ENCODE measurements around the gene MEA1. TPM values are rescaled to one million over a fixed set of nuclear protein-coding genes. Genes with fewer than 3 reads are reported as not detected.

MEA1 gene
- total RNA-seq, 1 donor from 2014 or later = 54.2 TPM

- peaks cover 27% of the 10 kb centered on the region for H3K4me1 Mint-ChIP-seq (ENCODE audit: low read depth, unreplicated experiment)
- Histone ChIP-seq H3K27me3 (ENCODE audit: insufficient read depth, low read length) (no peaks in the 10 kb centered on the region), H3K79me2 (ENCODE audit: insufficient read depth, low read length) (peaks cover 53% of the 10 kb centered on the region), H2AFZ (ENCODE audit: low read depth, low read length) (no peak overlapping the region), H3K9ac (ENCODE audit: low read length) (no peak overlapping the region), H3K27ac (ENCODE audit: low read depth, low read length) (no peak overlapping the region), H4K20me1 (ENCODE audit: insufficient read depth, low read length) (peaks cover 61% of the 10 kb centered on the region), H3K4me3 (ENCODE audit: insufficient read depth, low read depth, low read length) (no peak overlapping the region), H3K36me3 (ENCODE audit: insufficient read depth, low read length) (peaks cover 10% of the 10 kb centered on the region), H3K4me1 (ENCODE audit: insufficient read depth, low read length) (peaks cover 21% of the 10 kb centered on the region), H3K9me3 (ENCODE audit: insufficient read depth, low read depth, low read length) (no peaks in the 10 kb centered on the region), H3K4me2 (ENCODE audit: low read length) (no peak overlapping the region)
- no peak overlapping the region for H3K4me3 Mint-ChIP-seq (ENCODE audit: unreplicated experiment)
- peaks cover 13% of the 10 kb centered on the region for H3K36me3 Mint-ChIP-seq (ENCODE audit: low read depth, unreplicated experiment)
- no peaks in the 10 kb centered on the region for H3K27me3 Mint-ChIP-seq (ENCODE audit: low read depth, unreplicated experiment)
- DNase-seq (ENCODE audit: low read depth) (peak; percentile 12), FAIRE-seq (no peak)
- no peak overlapping the region for H3K27ac Mint-ChIP-seq (ENCODE audit: unreplicated experiment)
- TF ChIP-seq EZH2 (IDR thresholded peaks at IDR 0.05; ENCODE audit: insufficient read depth, low read length) = no peak
- TF ChIP-seq CTCF (IDR thresholded peaks at IDR 0.05; ENCODE audit: insufficient read depth, low read depth, low read length) = no peak
- no peaks in the 10 kb centered on the region for H3K9me3 Mint-ChIP-seq (ENCODE audit: unreplicated experiment)
Measured at GRCh38 chr6:42988486-42989020, 25.2 kb downstream of the MEA1 start.

- peaks cover 9% of the 10 kb centered on the region for H3K36me3 ChIP-seq (ENCODE audit: insufficient read depth, low read length)
- DNase-seq (ENCODE audit: low read depth) = no peak
- TF ChIP-seq CTCF (IDR thresholded peaks at IDR 0.05; ENCODE audit: insufficient read depth, low read depth, low read length) (no peak), EZH2 (IDR thresholded peaks at IDR 0.05; ENCODE audit: insufficient read depth, low read length) (no peak)
- no peaks in the 10 kb centered on the region for H3K27me3 Mint-ChIP-seq (ENCODE audit: low read depth, unreplicated experiment)
- no peaks in the 10 kb centered on the region for H3K27me3 ChIP-seq (ENCODE audit: insufficient read depth, low read length)
- no peak overlapping the region for H2AFZ ChIP-seq (ENCODE audit: low read depth, low read length)
- H3K4me2 ChIP-seq (ENCODE audit: low read length) = peak overlapping the region; percentile 97
- H3K4me1 Mint-ChIP-seq (ENCODE audit: low read depth, unreplicated experiment) = peaks cover 24% of the 10 kb centered on the region
- peaks cover 10% of the 10 kb centered on the region for H3K36me3 Mint-ChIP-seq (ENCODE audit: low read depth, unreplicated experiment)
- H3K79me2 ChIP-seq (ENCODE audit: insufficient read depth, low read length) = peaks cover 50% of the 10 kb centered on the region
- H3K9me3 ChIP-seq (ENCODE audit: insufficient read depth, low read depth, low read length) = no peaks in the 10 kb centered on the region
- no peaks in the 10 kb centered on the region for H3K9me3 Mint-ChIP-seq (ENCODE audit: unreplicated experiment)
- H3K27ac Mint-ChIP-seq (ENCODE audit: unreplicated experiment) = no peak overlapping the region
- peaks cover 58% of the 10 kb centered on the region for H4K20me1 ChIP-seq (ENCODE audit: insufficient read depth, low read length)
- peaks cover 21% of the 10 kb centered on the region for H3K4me1 ChIP-seq (ENCODE audit: insufficient read depth, low read length)
- FAIRE-seq = no peak
- no peak overlapping the region for H3K4me3 ChIP-seq (ENCODE audit: insufficient read depth, low read depth, low read length)
- H3K9ac ChIP-seq (ENCODE audit: low read length) = no peak overlapping the region
- no peak overlapping the region for H3K4me3 Mint-ChIP-seq (ENCODE audit: unreplicated experiment)
- H3K27ac ChIP-seq (ENCODE audit: low read depth, low read length) = no peak overlapping the region
Measured at GRCh38 chr6:42987533-42988451, 26.0 kb downstream of the MEA1 start.

All from astrocyte (in vitro differentiated cells and primary cell).